MM.1S (cell line): ENCODE measurements around the gene PLA2G15.

Experiments used
- DNase-seq: peaks from one replicate; pipeline ENCODE4 v3.0.0-alpha.2; 2015
- H2AFZ ChIP-seq: fragments of 300-600 bp; sonication (generic); 2 replicates; pipeline ENCODE4 v1.6.0; 2016; ENCODE audit warnings: antibody characterized with exemption, low read length
- H3F3A ChIP-seq: fragments of 300-600 bp; sonication (generic); 2 replicates; pipeline ENCODE4 v1.6.1; 2016; ENCODE audit warnings: mild to moderate bottlenecking, antibody characterized with exemption, low read length, moderate library complexity, mixed read lengths; ENCODE audit not compliant: insufficient read depth
- H3K27ac ChIP-seq: fragments of 300-600 bp; sonication (generic); 2 replicates; pipeline ENCODE4 v1.5.1; 2016; ENCODE audit warnings: mild to moderate bottlenecking, low read length
- H3K27me3 ChIP-seq: fragments of 300-600 bp; sonication (generic); replicated peaks from 2 replicates; pipeline ENCODE4 v1.6.0; 2016; ENCODE audit warnings: low read length; ENCODE audit not compliant: insufficient read depth
- H3K36me3 ChIP-seq: fragments of 300-600 bp; sonication (generic); replicated peaks from 2 replicates; pipeline ENCODE4 v1.6.1; 2016; ENCODE audit warnings: mild to moderate bottlenecking, low read length, mixed read lengths; ENCODE audit not compliant: insufficient read depth
- H3K4me1 ChIP-seq: fragments of 300-600 bp; sonication (generic); 2 replicates; pipeline ENCODE4 v1.6.1; 2016; ENCODE audit warnings: low read length, mixed read lengths
- H3K4me2 ChIP-seq: fragments of 300-600 bp; sonication (generic); 2 replicates; pipeline ENCODE4 v1.6.0; 2016; ENCODE audit warnings: low read depth, low read length
- H3K4me3 ChIP-seq: fragments of 300-600 bp; sonication (generic); 2 replicates; pipeline ENCODE4 v1.5.1; 2016; ENCODE audit warnings: low read length, mixed read lengths
- H3K79me2 ChIP-seq: fragments of 300-600 bp; sonication (generic); 2 replicates; pipeline ENCODE4 v1.6.1; 2016; ENCODE audit warnings: mixed run types, low read length, mixed read lengths
- H3K9ac ChIP-seq: fragments of 300-600 bp; sonication (generic); 2 replicates; pipeline ENCODE4 v1.6.1; 2016; ENCODE audit warnings: low read length, mixed read lengths
- H3K9me2 ChIP-seq: fragments of 300-600 bp; sonication (generic); replicated peaks from 2 replicates; pipeline ENCODE4 v1.6.1; 2016; ENCODE audit warnings: mild to moderate bottlenecking, low read length, mixed read lengths; ENCODE audit not compliant: insufficient read depth
- H3K9me3 ChIP-seq: fragments of 300-600 bp; sonication (generic); replicated peaks from 2 replicates; pipeline ENCODE4 v1.6.1; 2016; ENCODE audit warnings: mild to moderate bottlenecking, low read length, mixed read lengths; ENCODE audit not compliant: insufficient read depth
- H4K20me1 ChIP-seq: fragments of 300-600 bp; sonication (generic); 2 replicates; pipeline ENCODE4 v1.6.1; 2016; ENCODE audit warnings: mild to moderate bottlenecking, low read length, moderate library complexity, mixed read lengths; ENCODE audit not compliant: insufficient read depth
- CTCF ChIP-seq: fragments of 300-600 bp; sonication (generic); IDR thresholded peaks from 2 replicates; pipeline ENCODE4 v1.5.1; 2016; ENCODE audit warnings: antibody characterized with exemption, low read length, mixed read lengths
- EZH2 ChIP-seq: fragments of 300-600 bp; sonication (generic); optimal IDR thresholded peaks from 2 replicates; pipeline ENCODE3; 2017; ENCODE audit warnings: low read depth, mild to moderate bottlenecking, antibody characterized with exemption, low read length, mixed read lengths
- EZH2phosphoT487 ChIP-seq: fragments of 300-600 bp; sonication (generic); IDR thresholded peaks from 2 replicates; pipeline ENCODE4 v1.6.1; 2018; ENCODE audit warnings: antibody characterized with exemption, low read length

Gene PLA2G15

GRCh38 chr16:68232335-68232734 lies 12.8 kb upstream of the PLA2G15 start:
- Histone ChIP-seq H3K9me3 (no peaks in the 10 kb centered on the region), H4K20me1 (no peaks in the 10 kb centered on the region), H3K4me2 (no peak overlapping the region), H3K4me3 (no peak overlapping the region), H3K27me3 (no peaks in the 10 kb centered on the region), H3K27ac (no peak overlapping the region), H3K4me1 (peaks cover 15% of the 10 kb centered on the region), H3K79me2 (no peaks in the 10 kb centered on the region), H2AFZ (no peak overlapping the region), H3K36me3 (no peaks in the 10 kb centered on the region), H3K9me2 (no peaks in the 10 kb centered on the region), H3F3A (peaks cover 16% of the 10 kb centered on the region), H3K9ac (no peak overlapping the region)
- TF ChIP-seq EZH2phosphoT487, result no peak
- DNase-seq, result no peak

GRCh38 chr16:68233085-68233834 lies 11.9 kb upstream of the PLA2G15 start:
- H3K4me2 ChIP-seq, result no peak overlapping the region
- H3K4me1 ChIP-seq, result peaks cover 12% of the 10 kb centered on the region
- H3K4me3 ChIP-seq, result no peak overlapping the region
- H3K27me3 ChIP-seq, result no peaks in the 10 kb centered on the region
- DNase-seq, result no peak
- no peak overlapping the region for H2AFZ ChIP-seq
- H3K9me2 ChIP-seq, result no peaks in the 10 kb centered on the region
- H3K36me3 ChIP-seq, result no peaks in the 10 kb centered on the region
- H3K79me2 ChIP-seq, result no peaks in the 10 kb centered on the region
- no peak overlapping the region for H3K9ac ChIP-seq
- H3F3A ChIP-seq, result peaks cover 9% of the 10 kb centered on the region
- H4K20me1 ChIP-seq, result no peaks in the 10 kb centered on the region
- TF ChIP-seq EZH2 (no peak), CTCF (no peak), EZH2phosphoT487 (no peak)
- no peaks in the 10 kb centered on the region for H3K9me3 ChIP-seq
- H3K27ac ChIP-seq, result no peak overlapping the region

- Histone ChIP-seq H2AFZ (no peak overlapping the region), H3K4me3 (no peak overlapping the region), H3K9ac (no peak overlapping the region), H3K9me2 (no peaks in the 10 kb centered on the region), H3K9me3 (no peaks in the 10 kb centered on the region), H3K27me3 (no peaks in the 10 kb centered on the region), H3K27ac (no peak overlapping the region), H3K4me2 (no peak overlapping the region), H3K4me1 (peaks cover 12% of the 10 kb centered on the region), H3K36me3 (no peaks in the 10 kb centered on the region), H4K20me1 (no peaks in the 10 kb centered on the region), H3F3A (peaks cover 9% of the 10 kb centered on the region), H3K79me2 (no peaks in the 10 kb centered on the region)
- DNase-seq, result no peak
- TF ChIP-seq EZH2 (no peak), EZH2phosphoT487 (no peak), CTCF (no peak)
Observed at GRCh38 chr16:68233835-68234187, 11.4 kb upstream of the PLA2G15 start.
